NCI-H1105 treated with DMSO at 0.1 percent for 48 hours (cell line): Measurements from ENCODE around the gene SPPL2C.

ENCODE experiments used
- DNase-seq: peaks from one replicate; lab custom pipeline; 2025; lab: John Stamatoyannopoulos, UW

The SPPL2C gene

DNA sequence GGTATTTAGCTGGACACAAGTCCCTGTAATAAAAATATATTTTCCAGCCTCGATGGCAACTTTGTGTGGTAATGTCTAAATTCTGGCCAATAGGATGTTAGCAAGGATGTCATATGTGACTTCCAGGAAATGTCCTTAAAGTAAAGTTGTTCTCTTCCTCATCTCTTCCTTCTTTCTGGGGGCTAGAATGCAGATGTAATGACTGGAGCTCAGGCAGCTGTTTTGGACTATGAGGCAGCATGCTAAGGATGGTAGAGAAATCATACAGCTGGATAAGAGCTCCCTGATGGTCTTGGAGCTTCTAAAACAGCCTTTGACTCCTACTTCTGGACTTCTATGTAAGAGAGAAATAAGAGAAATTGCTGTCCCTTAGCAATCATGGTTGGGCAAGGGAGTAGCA lies 32.8 kb downstream of the SPPL2C start:
- no peak for DNase-seq

GRCh38 chr17:45883063-45883462 lies 38.4 kb downstream of the SPPL2C start:
- DNase-seq = no peak

DNA sequence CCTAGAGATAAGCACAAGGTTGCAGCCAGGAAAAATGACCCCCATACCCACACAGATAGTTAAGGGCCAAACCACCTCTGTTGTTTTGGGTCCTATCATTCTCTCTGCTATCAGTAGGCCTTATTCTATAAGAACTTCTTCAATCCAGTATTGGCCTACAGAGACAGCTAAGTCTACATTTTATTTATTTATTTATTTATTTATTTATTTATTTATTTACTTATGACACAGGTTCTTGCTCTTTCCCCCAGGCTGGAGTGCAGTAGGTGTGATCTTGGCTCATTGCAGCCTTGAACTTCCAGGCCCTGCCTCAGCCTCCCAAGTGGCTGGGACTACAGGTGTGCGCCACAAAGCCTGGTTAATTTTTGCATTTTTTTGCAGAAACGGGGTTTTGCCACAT lies 42.2 kb downstream of the SPPL2C start:
- DNase-seq = no peak

DNA sequence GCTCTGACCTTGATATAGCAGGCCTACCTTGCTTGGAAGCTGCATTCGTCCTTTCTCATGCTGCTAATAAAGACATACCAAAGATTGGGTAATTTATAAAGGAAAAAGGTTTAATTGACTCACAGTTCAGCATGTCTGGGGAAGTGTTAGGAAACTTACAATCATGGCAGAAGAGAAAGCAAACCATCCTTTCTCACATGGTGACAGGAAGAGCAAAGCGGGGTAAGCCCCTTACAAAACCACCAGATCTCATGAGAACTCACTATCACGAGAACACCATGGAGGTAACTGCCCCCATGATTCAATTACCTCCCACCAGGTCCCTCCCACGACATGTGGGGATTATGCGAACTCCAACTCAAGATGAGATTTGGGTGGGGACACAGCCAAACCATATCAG lies 43.7 kb downstream of the SPPL2C start:
- no peak for DNase-seq

DNA sequence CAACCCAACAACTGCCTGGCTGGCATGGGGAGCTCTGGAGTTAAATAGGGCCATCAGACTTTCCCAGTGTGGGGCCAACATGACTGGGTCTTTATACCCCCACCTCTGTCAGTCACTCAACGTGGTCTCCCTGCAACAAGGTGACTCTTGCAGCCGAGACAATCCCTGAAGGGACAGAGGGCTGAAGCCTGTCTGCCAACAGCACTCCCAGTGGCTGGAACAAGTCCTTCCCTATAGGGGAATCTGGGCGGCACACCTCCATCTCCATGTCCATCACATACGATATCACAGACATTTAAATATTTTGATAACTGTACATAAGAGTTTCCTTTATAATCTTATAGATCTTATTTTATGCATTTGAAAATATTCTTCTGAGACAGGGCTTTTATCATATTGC lies 44.9 kb downstream of the SPPL2C start:
- no peak for DNase-seq

- DNase-seq = no peak
These were observed 49.0 kb downstream of the SPPL2C start for GRCh38 chr17:45893725-45894021.

- DNase-seq = peak; percentile 92
These were observed 49.5 kb downstream of the SPPL2C start, which contains the start of gene MAPT for GRCh38 chr17:45894022-45894784. MAPT (plus strand) TSS chr17:45894554; CDS start chr17:45962338, 67,784 bp downstream.

DNA sequence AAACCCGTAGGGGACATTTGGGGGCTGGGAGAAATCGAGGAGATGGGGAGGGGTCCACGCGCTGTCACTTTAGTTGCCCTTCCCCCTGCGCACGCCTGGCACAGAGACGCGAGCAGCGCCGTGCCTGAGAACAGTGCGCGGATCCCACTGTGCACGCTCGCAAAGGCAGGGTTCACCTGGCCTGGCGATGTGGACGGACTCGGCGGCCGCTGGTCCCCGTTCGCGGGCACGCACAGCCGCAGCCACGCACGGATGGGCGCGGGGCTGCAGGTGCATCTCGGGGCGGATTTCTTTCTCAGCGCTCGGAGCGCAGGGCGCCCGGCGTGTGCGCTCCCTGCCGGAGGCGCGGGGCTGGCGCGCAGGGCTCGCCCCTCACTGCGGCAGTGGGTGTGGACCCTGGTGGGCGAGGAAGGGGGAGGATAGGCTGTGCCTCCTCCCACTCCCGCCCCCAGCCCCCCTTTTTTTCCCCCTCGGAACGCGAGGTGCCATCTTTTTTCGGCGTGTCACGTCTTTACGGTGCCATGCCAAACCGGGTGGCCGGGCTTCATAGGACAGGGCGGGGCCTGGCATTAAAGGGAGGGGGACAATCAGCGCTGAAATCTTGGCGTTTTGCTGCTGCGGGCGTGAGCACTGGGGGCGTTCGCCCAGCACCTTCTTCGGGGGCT lies 50.8 kb downstream of the SPPL2C start:
- peak; percentile 69 for DNase-seq

DNA sequence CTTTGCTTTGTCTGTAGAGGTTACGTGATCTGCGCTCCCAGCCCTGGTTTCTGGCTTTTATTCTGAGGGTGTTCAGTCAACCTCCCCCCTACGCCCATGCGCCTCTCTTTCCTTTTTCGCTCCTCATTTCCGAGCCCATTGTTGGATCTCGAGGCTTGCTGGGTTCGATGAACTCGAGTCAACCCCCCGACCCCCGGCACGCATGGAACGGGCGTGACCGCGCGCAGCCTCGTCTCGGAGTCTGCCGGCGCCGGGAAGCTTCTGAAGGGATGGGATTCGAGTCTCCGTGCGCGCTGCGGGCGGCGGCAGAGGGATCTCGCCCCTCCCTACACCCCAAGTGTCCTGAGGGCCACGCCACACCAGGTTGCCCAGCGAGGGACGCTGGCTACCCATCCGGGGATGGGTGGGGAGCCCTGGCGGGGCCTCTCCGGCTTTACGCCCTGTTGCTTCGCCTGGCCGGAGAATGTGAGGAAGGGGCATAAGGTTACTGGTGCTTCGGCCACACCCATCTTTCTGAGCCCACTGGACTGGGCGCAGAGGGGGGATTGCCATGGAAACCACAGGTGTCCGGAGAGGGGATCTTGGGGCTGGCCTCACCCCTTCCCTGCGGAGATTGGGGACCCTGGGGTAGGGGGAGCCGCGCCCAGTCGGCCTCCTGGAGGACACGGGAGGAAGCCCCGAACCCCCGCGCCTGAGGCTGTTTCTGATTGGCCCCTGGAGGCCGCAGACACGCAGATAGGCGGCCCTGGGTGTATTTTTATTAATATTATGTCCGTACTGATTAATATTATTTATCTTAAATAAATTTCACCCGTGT lies 51.5 kb downstream of the SPPL2C start:
- no peak for DNase-seq
